Astrocyte (in vitro differentiated cells and primary cell): ENCODE results near the gene ALKBH4. TPM values are rescaled to one million over a fixed set of nuclear protein-coding genes. Genes with fewer than 3 reads are reported as not detected.

ENCODE experiments used
- DNase-seq: peaks from one replicate; pipeline ENCODE4 v3.0.0-alpha.2; 2010; ENCODE audit warnings: low read depth
- FAIRE-seq: peaks from 2 replicates; lab custom pipeline; 2011; peaks lifted over from hg19 to GRCh38; lab: Jason Lieb, UNC
- H2AFZ ChIP-seq: 2 replicates; pipeline ENCODE4 v1.6.0; 2012; ENCODE audit warnings: low read depth, low read length, inconsistent platforms
- H3K27ac ChIP-seq: 2 replicates; pipeline ENCODE4 v1.5.1; 2011; ENCODE audit warnings: low read depth, low read length, inconsistent platforms
- H3K27me3 ChIP-seq: 2 replicates; pipeline ENCODE4 v1.6.0; 2011; ENCODE audit warnings: low read length, inconsistent platforms; ENCODE audit not compliant: insufficient read depth
- H3K36me3 ChIP-seq: 2 replicates; pipeline ENCODE4 v1.5.1; 2011; ENCODE audit warnings: low read length, inconsistent platforms; ENCODE audit not compliant: insufficient read depth
- H3K4me1 ChIP-seq: 2 replicates; pipeline ENCODE4 v1.5.1; 2011; ENCODE audit warnings: low read length, inconsistent platforms; ENCODE audit not compliant: insufficient read depth
- H3K4me2 ChIP-seq: 2 replicates; pipeline ENCODE4 v1.6.0; 2012; ENCODE audit warnings: low read length, inconsistent platforms
- H3K4me3 ChIP-seq: 2 replicates; pipeline ENCODE4 v1.5.1; 2011; ENCODE audit warnings: low read depth, mild to moderate bottlenecking, low read length, inconsistent platforms; ENCODE audit not compliant: insufficient read depth
- H3K79me2 ChIP-seq: 2 replicates; pipeline ENCODE4 v1.6.0; 2012; ENCODE audit warnings: mild to moderate bottlenecking, low read length, inconsistent platforms; ENCODE audit not compliant: insufficient read depth
- H3K9ac ChIP-seq: 2 replicates; pipeline ENCODE4 v1.6.0; 2012; ENCODE audit warnings: mild to moderate bottlenecking, low read length, inconsistent platforms
- H3K9me3 ChIP-seq: 2 replicates; pipeline ENCODE4 v1.5.1; 2012; ENCODE audit warnings: low read depth, mild to moderate bottlenecking, low read length, inconsistent platforms; ENCODE audit not compliant: insufficient read depth
- H4K20me1 ChIP-seq: 2 replicates; pipeline ENCODE4 v1.6.0; 2012; ENCODE audit warnings: low read length, inconsistent platforms; ENCODE audit not compliant: insufficient read depth
- H3K27ac Mint-ChIP-seq: one replicate; pipeline ENCODE4 v1.8.0; 2021; ENCODE audit warnings: mild to moderate bottlenecking, mixed read lengths; ENCODE audit not compliant: unreplicated experiment
- H3K27me3 Mint-ChIP-seq: one replicate; pipeline ENCODE4 v1.8.0; 2021; ENCODE audit warnings: low read depth, mixed read lengths; ENCODE audit not compliant: unreplicated experiment
- H3K36me3 Mint-ChIP-seq: one replicate; pipeline ENCODE4 v1.8.0; 2021; ENCODE audit warnings: low read depth, mixed read lengths; ENCODE audit not compliant: unreplicated experiment
- H3K4me1 Mint-ChIP-seq: one replicate; pipeline ENCODE4 v1.8.0; 2021; ENCODE audit warnings: low read depth, mixed read lengths; ENCODE audit not compliant: unreplicated experiment
- H3K4me3 Mint-ChIP-seq: one replicate; pipeline ENCODE4 v1.8.0; 2021; ENCODE audit warnings: mild to moderate bottlenecking, moderate library complexity, mixed read lengths; ENCODE audit not compliant: unreplicated experiment
- H3K9me3 Mint-ChIP-seq: one replicate; pipeline ENCODE4 v1.8.0; 2021; ENCODE audit warnings: mild to moderate bottlenecking, mixed read lengths; ENCODE audit not compliant: unreplicated experiment
- CTCF ChIP-seq: IDR thresholded peaks from 2 replicates; pipeline ENCODE4 v1.5.1; 2011; ENCODE audit warnings: low read depth, mild to moderate bottlenecking, inconsistent platforms, low read length, moderate library complexity; ENCODE audit not compliant: insufficient read depth
- EZH2 ChIP-seq: IDR thresholded peaks from 2 replicates; pipeline ENCODE4 v1.6.1; 2012; ENCODE audit warnings: mild to moderate bottlenecking, low read length, inconsistent platforms; ENCODE audit not compliant: insufficient read depth
- total RNA-seq: library from RNA; stranded (reverse); gene quantifications from 2 replicates; pipeline ENCODE4 v1.2.1, GENCODE V29; 2021

Gene ALKBH4
- total RNA-seq, 1 donor from 2014 or later, result 8.7 TPM

GRCh38 chr7:102424129-102424551 lies 40.5 kb downstream of the ALKBH4 start:
- Histone ChIP-seq H3K27me3 (no peaks in the 10 kb centered on the region), H3K4me3 (no peak overlapping the region), H3K4me1 (no peaks in the 10 kb centered on the region), H4K20me1 (peaks cover 24% of the 10 kb centered on the region), H3K9ac (no peak overlapping the region), H3K27ac (no peak overlapping the region), H3K9me3 (no peaks in the 10 kb centered on the region), H3K36me3 (peaks cover 8% of the 10 kb centered on the region), H2AFZ (no peak overlapping the region), H3K79me2 (peaks cover 4% of the 10 kb centered on the region), H3K4me2 (no peak overlapping the region)
- FAIRE-seq (no peak), DNase-seq (no peak)
- H3K27me3 Mint-ChIP-seq, result no peaks in the 10 kb centered on the region
- no peak for TF ChIP-seq CTCF
- TF ChIP-seq EZH2, result no peak
- H3K4me3 Mint-ChIP-seq, result no peak overlapping the region
- H3K9me3 Mint-ChIP-seq, result no peaks in the 10 kb centered on the region
- peaks cover 16% of the 10 kb centered on the region for H3K36me3 Mint-ChIP-seq
- peaks cover 7% of the 10 kb centered on the region for H3K4me1 Mint-ChIP-seq
- H3K27ac Mint-ChIP-seq, result no peak overlapping the region

GRCh38 chr7:102421706-102422240 lies 42.9 kb downstream of the ALKBH4 start:
- no peak for FAIRE-seq
- Mint-ChIP-seq H3K27ac (no peak overlapping the region), H3K4me3 (no peak overlapping the region), H3K4me1 (peaks cover 7% of the 10 kb centered on the region), H3K9me3 (no peaks in the 10 kb centered on the region), H3K27me3 (no peaks in the 10 kb centered on the region), H3K36me3 (peaks cover 18% of the 10 kb centered on the region)
- no peaks in the 10 kb centered on the region for H3K9me3 ChIP-seq
- H3K79me2 ChIP-seq, result peaks cover 11% of the 10 kb centered on the region
- no peak for DNase-seq
- H3K27ac ChIP-seq, result no peak overlapping the region
- H2AFZ ChIP-seq, result no peak overlapping the region
- H3K36me3 ChIP-seq, result peaks cover 9% of the 10 kb centered on the region
- H4K20me1 ChIP-seq, result peaks cover 31% of the 10 kb centered on the region
- H3K9ac ChIP-seq, result no peak overlapping the region
- no peaks in the 10 kb centered on the region for H3K4me1 ChIP-seq
- no peak overlapping the region for H3K4me2 ChIP-seq
- H3K27me3 ChIP-seq, result no peaks in the 10 kb centered on the region
- no peak for TF ChIP-seq CTCF
- no peak for TF ChIP-seq EZH2
- H3K4me3 ChIP-seq, result no peak overlapping the region

GRCh38 chr7:102418592-102418991 lies 46.1 kb downstream of the ALKBH4 start:
- Histone ChIP-seq H3K27ac (no peak overlapping the region), H3K4me3 (no peak overlapping the region), H3K4me1 (no peaks in the 10 kb centered on the region), H3K9me3 (no peaks in the 10 kb centered on the region), H3K36me3 (peaks cover 12% of the 10 kb centered on the region), H3K9ac (no peak overlapping the region), H3K79me2 (peaks cover 14% of the 10 kb centered on the region), H3K27me3 (no peaks in the 10 kb centered on the region), H2AFZ (no peak overlapping the region), H4K20me1 (peaks cover 31% of the 10 kb centered on the region), H3K4me2 (no peak overlapping the region)
- TF ChIP-seq CTCF (no peak), EZH2 (no peak)
- Mint-ChIP-seq H3K4me3 (no peak overlapping the region), H3K4me1 (no peaks in the 10 kb centered on the region), H3K36me3 (peaks cover 18% of the 10 kb centered on the region), H3K9me3 (no peaks in the 10 kb centered on the region), H3K27me3 (no peaks in the 10 kb centered on the region), H3K27ac (no peak overlapping the region)
- FAIRE-seq, result no peak
- no peak for DNase-seq
